Subcutaneous abdominal adipose tissue (tissue), 5 donors: Measurements from ENCODE around the gene SELENOM.
"Not testable (repeated sequence)": the region's sequence is repeated elsewhere in the genome, so short reads cannot be mapped to it uniquely, and the experiment has no call there.

ENCODE experiments used
- H3K27ac ChIP-seq: one replicate; pipeline ENCODE4 v1.7.0; 2013; ENCODE audit warnings: low read depth, mild to moderate bottlenecking, inconsistent platforms, low read length, moderate library complexity
- H3K27me3 ChIP-seq, 5 donors: one replicate each; pipeline ENCODE4 v1.7.0; 2013; ENCODE audit warnings: low read length in 5 of 5, inconsistent platforms in 1 of 5; ENCODE audit not compliant: control insufficient read depth in 5 of 5, insufficient read depth in 4 of 5
- H3K36me3 ChIP-seq, 5 donors: one replicate each; pipeline ENCODE4 v1.7.0; 2013; ENCODE audit warnings: low read length in 5 of 5; ENCODE audit not compliant: control insufficient read depth in 5 of 5, insufficient read depth in 5 of 5
- H3K4me1 ChIP-seq, 5 donors: one replicate each; pipeline ENCODE4 v1.7.0; 2013; ENCODE audit warnings: low read length in 5 of 5, mild to moderate bottlenecking in 3 of 5, moderate library complexity in 1 of 5; ENCODE audit not compliant: control insufficient read depth in 5 of 5, insufficient read depth in 5 of 5
- H3K4me3 ChIP-seq, 5 donors: one replicate each; pipeline ENCODE4 v1.7.0; 2013; ENCODE audit warnings: low read length in 5 of 5, low read depth in 1 of 5
- H3K9ac ChIP-seq, 5 donors: one replicate each; pipeline ENCODE4 v1.7.0; 2013; ENCODE audit warnings: low read length in 5 of 5, mild to moderate bottlenecking in 4 of 5, moderate library complexity in 3 of 5
- H3K9me3 ChIP-seq, 5 donors: one replicate each; pipeline ENCODE4 v1.7.0; 2013; ENCODE audit warnings: low read length in 5 of 5; ENCODE audit not compliant: control insufficient read depth in 5 of 5
- donor health status: healthy.
- donor health status: healthy.
- donor health status: healthy.
- donor health status: healthy.
- donor health status: healthy.

SELENOM gene

DNA sequence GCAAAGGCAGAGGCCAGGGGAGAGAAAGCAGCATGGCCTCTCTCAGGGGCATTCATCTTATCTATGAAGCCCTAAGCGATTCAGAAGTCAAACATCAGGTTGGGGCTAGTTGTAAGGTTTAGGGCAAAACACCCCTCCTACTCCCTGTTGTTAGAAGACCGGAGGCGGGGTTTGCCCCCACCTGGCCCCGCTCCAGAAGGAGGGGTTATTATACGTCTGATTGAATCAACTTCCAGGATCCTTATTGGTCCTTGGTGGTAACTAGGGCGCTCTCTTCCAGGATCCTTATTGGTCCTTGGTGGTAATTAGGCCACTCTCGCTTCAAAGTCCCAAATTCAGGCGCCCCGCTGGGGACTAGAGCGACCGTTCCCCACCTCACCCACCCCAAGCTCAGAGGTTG is 38.4 kb downstream of the SELENOM start:
- peaks cover 0 to 9% (median 0%) of the 10 kb centered on the region in 5 donors for H3K4me1 ChIP-seq
- no peak overlapping the region for H3K4me3 ChIP-seq
- no peaks in the 10 kb centered on the region for H3K9me3 ChIP-seq
- H3K9ac ChIP-seq: no peak overlapping the region
- H3K36me3 ChIP-seq: no peaks in the 10 kb centered on the region
- H3K27me3 ChIP-seq: no peaks in the 10 kb centered on the region
- no peak overlapping the region for H3K27ac ChIP-seq

DNA sequence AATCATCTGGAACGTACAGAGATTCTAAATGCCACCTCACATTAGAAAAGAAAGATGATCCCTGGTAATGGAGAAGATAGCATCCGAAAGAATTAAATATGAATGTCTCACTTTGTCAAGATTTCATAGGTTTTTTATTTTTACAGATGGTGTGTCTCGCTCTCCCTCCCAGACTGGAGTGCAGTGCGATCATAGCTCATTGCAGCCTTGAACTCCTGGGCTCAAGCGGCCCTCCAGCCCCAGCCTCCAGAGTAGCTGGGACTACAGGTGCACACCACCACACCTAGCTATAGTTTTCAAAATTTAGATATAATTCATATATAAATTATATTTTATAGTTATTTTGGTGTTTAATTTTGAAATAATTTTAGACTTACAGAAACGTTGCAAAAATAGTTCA is 43.0 kb downstream of the SELENOM start:
- Histone ChIP-seq H3K36me3 (no peaks in the 10 kb centered on the region), H3K9me3 (no peaks in the 10 kb centered on the region), H3K4me3 (no peak overlapping the region), H3K9ac (no peak overlapping the region), H3K4me1 (no peaks in the 10 kb centered on the region), H3K27me3 (no peaks in the 10 kb centered on the region), H3K27ac (no peak overlapping the region)

DNA sequence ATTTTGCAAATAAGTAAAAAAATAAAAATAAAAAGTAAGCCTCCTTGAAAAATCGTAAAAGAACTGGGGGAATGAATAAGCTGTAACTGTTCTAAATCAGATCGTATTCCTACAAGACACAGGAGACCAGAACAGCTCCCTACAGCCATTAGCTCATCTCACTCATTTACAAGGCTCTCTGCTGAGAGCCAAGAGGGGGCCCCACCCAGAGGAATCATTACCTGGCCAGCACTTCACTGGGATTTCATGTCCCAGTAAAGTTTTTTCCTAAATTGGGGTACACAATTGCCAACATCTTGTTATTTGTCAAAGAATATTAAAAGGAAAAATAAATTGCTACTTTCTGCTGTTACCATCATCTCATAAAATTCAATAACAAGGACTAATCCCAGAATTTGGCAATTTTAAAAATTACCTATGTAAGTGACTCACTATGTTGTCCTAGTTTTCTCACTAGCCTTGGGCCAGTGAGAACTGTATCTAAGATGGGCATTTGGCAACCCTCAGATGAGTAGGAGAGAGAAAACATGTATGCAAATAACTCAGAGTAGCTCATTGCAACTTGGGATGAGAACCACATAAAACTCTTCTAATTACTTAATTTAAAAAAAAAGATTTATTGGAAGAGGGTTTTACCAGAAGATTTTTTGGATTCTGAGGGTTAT is 44.7 kb downstream of the SELENOM start:
- Histone ChIP-seq H3K4me3 (no peak overlapping the region), H3K36me3 (no peaks in the 10 kb centered on the region)

DNA sequence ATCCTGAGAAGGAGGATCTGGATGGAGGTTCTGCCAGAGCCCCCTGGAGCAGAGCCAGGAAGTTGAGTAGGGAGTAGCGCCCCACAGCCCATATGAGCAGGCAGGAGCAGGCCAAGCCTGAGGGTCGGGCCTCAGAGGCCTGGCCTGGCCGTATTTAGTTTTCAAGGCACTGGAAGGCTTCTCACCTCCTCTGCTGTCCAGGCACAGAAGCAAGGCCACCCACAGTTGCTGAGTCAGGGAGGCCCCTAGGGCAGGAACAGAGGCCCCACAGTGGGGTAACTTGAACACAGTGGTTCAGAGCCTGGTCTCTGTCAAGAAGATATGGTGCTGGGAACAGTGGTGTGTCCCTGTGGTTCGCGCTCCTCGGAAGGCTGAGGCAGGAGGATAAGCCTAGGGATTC is 47.7 kb downstream of the SELENOM start:
- H3K9me3 ChIP-seq, H3K4me3 ChIP-seq, H3K27ac ChIP-seq, H3K27me3 ChIP-seq, H3K36me3 ChIP-seq, H3K9ac ChIP-seq: not testable (repeated sequence)
- peaks cover 0 to 12% (median 11%) of the 10 kb centered on the region in 5 donors for H3K4me1 ChIP-seq

More for the DNA sequence above, 44.7 kb downstream of the SELENOM start:
- H3K27me3 ChIP-seq: no peaks in the 10 kb centered on the region
- no peaks in the 10 kb centered on the region for H3K4me1 ChIP-seq
- H3K9me3 ChIP-seq: no peaks in the 10 kb centered on the region
- no peak overlapping the region for H3K9ac ChIP-seq
- H3K27ac ChIP-seq: no peak overlapping the region

DNA sequence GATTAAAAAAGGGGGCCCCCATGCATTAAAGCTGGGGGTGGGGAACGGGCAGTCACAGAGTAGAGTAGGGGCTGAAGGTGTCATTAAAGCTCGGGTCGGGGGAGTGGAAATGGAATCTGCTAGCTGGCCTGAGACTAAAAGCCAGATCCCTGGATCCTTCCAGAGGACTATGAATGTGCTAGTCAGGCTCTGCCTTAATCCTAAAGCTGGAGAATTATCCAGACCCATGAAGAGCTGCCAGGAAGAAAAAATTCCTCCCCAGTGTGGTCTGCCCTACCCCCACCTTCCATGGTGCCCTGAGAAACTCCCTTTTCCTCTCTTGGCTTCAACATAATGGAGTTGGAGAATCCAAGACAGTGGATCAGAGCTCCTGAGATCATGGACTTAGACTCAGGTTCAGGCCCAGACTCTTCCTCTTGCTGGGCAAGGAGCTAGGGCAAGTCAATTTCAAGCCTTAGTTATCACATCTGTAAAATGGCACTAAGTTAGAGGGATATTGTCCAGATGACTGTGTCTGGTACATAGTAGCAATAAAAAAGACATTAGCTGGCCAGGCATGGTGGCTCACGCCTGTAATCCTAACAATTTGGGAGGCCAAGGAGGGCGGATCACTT is 50.3 kb downstream of the SELENOM start:
- Histone ChIP-seq H3K27me3 (no peaks in the 10 kb centered on the region), H3K4me3 (no peak overlapping the region), H3K9me3 (no peaks in the 10 kb centered on the region), H3K4me1 (peaks cover 0 to 16% (median 11%) of the 10 kb centered on the region in 5 donors), H3K9ac (peak overlapping the region in 1 of 5 donors; percentile 11), H3K36me3 (no peaks in the 10 kb centered on the region), H3K27ac (no peak overlapping the region)

DNA sequence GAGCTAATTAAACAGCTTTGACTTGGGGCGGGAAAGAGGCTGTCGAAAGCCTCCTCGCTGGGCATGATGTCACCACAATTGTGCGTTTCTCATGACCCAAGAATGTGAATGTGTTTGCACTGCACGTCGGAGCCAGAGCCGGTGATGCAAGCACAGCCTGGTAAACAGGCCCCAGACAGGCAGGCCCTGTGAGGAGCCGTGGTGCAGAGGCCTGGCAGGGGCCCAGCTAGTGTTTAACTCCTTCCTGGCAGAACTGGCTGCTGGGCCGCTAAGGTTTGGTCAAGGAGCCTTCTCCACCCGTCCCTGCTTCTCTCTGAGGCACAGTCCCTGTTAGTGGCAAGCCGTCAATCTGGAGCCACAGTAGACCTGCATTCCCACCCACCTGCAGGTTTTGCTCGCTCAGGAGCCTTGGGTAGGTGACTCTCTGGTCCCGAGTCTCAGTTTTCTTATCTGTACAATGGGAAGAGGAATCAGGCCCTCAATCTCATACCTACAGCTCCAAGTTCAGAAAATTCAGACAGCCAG is 51.7 kb downstream of the SELENOM start:
- H3K9me3 ChIP-seq: no peaks in the 10 kb centered on the region
- no peak overlapping the region for H3K4me3 ChIP-seq
- H3K27ac ChIP-seq: peak overlapping the region; percentile 58
- peak overlapping the region in 2 of 5 donors; percentile 26 to 37 for H3K9ac ChIP-seq
- H3K4me1 ChIP-seq: peaks cover 0 to 22% (median 12%) of the 10 kb centered on the region in 5 donors
- H3K36me3 ChIP-seq: no peaks in the 10 kb centered on the region
- H3K27me3 ChIP-seq: no peaks in the 10 kb centered on the region

DNA sequence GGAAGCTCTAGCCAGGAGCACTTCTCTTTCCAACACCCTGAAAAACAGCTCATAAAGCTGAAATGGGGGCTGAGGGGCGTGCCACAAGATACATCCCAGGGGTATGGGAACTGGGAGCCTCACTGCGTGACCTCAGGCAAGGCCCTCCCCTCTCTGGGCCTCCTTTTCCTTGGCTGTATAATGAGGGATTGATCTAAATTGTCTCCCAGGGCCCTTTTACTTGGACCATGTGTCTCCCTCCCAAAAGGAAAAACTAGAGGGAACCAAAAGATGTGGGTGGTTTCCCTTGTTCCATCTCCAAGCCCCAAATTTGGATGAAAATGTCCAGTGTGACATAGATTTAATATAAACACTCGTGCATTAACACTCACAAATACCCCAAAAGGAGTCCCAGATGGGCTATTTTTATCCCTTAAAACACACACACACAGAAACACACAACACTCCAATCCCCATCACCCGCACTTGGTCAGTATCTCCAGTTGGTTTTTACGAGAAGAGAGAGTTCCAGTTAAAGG is 52.2 kb downstream of the SELENOM start:
- H3K9me3 ChIP-seq: no peaks in the 10 kb centered on the region
- H3K27ac ChIP-seq: peak overlapping the region; percentile 58
- H3K36me3 ChIP-seq: no peaks in the 10 kb centered on the region
- H3K27me3 ChIP-seq: no peaks in the 10 kb centered on the region
- H3K4me1 ChIP-seq: peaks cover 0 to 28% (median 12%) of the 10 kb centered on the region in 5 donors
- H3K4me3 ChIP-seq: no peak overlapping the region
- peak overlapping the region in 2 of 5 donors; percentile 37 to 47 for H3K9ac ChIP-seq
